GM18505 (cell line): ENCODE measurements around the gene TMEM255B.
"Not testable (repeated sequence)": the region's sequence is repeated elsewhere in the genome, so short reads cannot be mapped to it uniquely, and the experiment has no call there.

ENCODE experiments used
- ATAC-seq: cut with Tn5 transposase; IDR thresholded peaks from one replicate; pipeline ENCODE4 v1.9.1; 2021; ENCODE audit not compliant: unreplicated experiment
- POLR2A ChIP-seq: IDR thresholded peaks from 4 replicates; pipeline ENCODE4 v1.6.1; 2011; ENCODE audit warnings: borderline replicate concordance; ENCODE audit not compliant: insufficient read depth, insufficient read length; ENCODE audit errors: extremely low read depth

TMEM255B gene

DNA sequence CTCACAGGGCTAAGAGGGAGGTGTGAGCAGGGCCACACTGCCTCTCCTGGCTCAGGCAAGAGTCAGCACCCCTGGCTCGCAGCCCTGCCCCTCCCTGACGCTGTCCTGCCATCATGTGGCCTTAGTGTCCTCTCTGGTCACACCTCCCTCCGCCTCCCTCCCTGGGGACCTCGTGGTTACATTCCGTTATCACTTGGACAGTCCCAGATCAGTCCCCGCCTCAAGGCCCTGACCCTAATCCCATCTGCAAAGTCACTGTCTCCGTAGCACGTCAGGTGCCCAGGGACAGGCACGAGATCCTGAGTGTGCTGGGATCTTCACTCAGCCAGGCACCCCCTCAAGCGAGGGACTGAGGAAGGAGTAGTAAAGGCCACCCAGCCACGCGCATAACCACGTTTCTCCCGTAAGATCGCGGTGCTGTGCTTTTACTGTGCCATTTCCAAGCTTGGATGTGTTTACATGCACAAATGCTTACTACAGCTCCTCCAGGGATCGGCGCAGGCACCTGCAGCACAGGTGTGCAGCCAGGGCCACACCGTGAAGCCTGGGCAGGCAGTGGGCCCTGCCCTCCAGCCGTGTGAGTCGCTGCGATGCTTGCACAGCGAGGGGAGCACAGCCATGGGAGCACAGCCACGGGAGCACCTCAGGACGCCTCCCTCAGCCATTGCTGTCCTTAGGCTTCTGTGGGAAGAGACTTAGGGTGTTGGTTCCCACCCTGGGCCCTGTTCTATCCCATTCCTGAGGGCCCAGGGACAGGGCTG lies 10.7 kb upstream of the TMEM255B start:
- ATAC-seq: no peak

DNA sequence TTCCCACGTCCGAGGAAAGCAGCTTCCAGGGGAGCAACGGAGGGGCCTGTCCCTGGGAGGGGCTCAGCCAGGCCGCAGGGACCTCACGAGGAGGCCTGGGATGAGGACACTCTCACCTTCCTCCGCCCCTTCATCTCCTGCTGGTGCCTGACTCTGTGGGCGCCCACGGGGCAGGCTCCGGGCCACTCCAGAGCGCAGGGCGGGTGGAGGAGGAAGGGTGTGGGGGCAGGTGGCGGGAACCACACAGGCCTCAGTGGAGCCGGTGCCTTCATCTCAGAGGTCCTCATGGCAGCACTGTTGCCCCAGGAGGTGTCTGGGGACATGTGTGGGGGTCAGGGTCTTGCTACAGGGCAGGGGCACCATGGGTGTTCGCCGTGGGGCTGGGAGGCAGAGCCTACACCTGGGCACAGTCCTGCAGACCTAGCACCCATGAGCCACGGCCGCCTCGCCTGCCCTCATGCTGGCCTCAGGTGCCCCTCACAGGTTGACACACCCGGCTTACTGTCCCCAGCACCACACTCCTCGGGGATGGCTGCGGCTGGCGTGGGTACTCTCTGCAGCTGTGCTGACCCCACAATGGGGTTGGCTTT lies 10.1 kb upstream of the TMEM255B start:
- TF ChIP-seq POLR2A: no peak
- ATAC-seq: no peak

More for the DNA sequence above, 10.7 kb upstream of the TMEM255B start:
- TF ChIP-seq POLR2A: no peak

DNA sequence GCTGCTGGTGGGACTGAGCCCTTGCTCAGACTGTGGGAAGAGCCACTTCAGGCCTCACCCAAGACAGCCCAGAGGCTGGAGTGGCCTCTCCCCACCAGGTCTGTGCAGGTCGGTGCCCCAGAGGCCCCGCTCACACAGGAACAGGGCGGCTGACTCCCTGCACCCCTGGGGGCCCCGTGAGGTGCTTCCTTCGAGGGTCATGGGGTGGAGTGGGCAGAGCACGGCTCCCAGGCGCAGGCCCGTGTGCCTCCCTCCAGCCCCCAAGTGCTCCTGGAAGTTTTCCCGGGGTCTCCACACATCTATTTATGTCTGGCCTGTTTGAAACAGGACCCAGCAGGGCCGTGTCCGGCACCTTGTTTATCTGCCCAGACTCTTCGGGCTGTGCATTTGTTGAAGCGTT lies 9.5 kb upstream of the TMEM255B start:
- TF ChIP-seq POLR2A: no peak
- no peak for ATAC-seq

DNA sequence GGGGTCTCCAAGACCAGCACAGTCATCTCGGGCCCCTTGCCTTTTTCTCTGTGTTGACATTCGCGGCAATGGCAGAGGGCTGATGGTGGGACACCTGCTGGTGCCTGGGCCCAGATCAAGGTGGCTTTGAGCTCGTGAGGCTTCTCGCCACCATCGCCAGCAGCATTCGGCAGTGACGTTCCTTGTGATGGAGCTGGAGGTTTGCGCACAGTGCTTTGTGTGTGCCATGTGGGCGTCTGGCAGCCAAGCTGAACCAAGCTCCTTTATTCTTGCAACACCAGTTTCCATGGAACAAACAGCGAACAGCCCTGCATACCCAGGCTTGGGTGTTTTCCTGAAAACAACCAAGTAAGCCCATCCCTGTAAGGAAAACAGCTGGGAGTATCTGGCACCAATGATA lies 9.1 kb upstream of the TMEM255B start:
- TF ChIP-seq POLR2A: no peak
- ATAC-seq: no peak

DNA sequence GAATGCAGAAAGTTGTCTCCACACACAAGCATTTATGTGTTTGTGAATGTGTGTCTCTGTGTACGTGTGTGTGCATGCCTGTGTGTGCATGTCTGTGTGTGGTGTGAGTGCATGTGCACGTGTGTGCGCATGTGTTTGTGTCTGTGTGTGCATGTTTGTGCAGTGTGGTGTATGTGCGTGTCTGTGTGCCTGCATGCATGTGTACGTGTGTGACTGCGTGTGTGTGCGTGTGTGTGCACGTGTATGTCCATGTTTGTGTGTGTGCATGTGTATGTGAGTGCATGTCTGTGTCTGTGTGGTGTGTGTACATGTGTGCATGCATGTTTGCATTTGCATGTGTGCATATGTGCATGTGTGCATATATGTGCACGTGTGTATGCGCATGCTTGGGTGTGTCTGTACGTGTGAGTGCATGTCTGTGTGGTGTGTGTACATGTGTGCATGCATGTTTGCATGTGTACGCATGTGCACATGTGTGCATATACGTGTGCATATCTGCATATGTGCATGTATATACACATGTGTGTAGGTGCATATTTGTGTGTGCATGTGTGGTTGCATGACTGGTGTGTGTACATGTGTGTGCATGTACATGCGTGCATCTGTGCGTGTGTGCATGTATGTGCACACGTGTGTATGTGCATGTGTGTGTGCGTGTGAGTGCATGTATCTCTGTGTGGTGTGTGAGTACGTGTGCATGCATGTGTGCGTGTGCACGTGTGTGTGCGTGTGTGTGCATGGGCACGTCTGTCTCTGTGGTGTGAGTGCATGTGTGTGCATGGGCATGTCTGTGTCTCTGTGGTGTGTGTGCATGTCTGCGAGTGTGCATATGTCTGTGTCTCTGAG lies 8.2 kb upstream of the TMEM255B start:
- no peak for ATAC-seq
- TF ChIP-seq POLR2A: no peak

DNA sequence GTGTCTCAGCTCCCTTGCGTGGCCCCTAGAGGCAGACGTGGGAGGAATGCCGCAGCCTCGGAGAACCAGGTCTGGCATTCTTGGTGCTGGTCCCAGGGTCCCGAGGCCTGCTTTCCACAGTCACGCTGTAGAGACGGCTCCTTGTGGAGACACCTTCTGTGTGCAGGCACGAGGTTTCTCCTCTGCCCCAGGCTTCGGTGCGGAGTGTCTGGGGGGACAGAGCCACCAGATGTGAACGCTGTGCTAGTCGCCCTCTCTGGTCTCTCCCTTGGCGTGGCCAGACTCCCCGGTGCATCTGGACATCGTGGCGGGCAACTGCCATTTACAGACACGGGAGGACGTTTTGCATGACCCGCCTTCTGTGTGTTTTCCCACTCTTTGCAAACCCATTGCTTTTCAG lies 7.5 kb upstream of the TMEM255B start:
- ATAC-seq: no peak
- no peak for TF ChIP-seq POLR2A

DNA sequence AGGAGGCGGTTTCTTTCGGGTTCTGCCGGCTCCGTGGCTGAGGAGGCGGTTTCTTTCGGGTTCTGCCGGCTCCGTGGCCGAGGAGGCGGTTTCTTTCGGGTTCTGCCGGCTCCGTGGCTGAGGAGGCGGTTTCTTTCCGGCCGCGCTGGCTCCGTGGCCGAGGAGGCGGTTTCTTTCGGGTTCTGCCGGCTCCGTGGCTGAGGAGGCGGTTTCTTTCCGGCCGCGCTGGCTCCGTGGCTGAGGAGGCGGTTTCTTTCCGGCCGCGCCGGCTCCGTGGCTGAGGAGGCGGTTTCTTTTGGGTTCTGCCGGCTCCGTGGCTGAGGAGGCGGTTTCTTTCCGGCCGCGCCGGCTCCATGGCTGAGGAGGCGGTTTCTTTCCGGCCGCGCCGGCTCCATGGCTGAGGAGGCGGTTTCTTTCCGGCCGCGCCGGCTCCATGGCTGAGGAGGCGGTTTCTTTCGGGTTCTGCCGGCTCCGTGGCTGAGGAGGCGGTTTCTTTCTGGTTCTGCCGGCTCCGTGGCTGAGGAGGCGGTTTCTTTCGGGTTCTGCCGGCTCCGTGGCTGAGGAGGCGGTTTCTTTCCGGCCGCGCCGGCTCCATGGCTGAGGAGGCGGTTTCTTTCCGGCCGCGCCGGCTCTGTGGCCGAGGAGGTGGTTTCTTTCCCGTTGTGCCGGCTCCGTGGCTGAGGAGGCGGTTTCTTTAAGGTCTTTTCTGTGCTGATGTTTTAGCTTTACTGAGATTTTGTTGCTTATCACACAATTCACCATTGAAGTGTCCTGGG lies 6.6 kb upstream of the TMEM255B start:
- ATAC-seq: not testable (repeated sequence)

DNA sequence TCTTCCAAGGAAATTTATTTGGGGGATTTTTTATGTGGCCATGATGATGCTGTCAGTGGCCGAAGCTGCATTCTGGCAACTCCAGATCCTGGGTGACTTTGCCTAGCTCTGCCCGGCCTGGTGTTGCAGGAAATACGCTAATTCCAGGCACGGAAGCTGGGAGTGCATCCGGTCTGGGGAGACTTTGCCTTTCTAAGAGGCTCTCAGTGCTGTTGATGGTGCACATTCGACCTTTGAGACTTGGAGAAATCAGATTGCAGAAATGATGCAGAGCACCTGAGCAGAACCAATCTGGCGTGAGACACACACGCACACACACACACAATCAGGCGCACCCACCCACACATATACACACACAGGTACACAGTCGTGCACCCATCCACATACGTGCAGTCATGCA lies 5.9 kb upstream of the TMEM255B start:
- no peak for TF ChIP-seq POLR2A
- ATAC-seq: no peak

DNA sequence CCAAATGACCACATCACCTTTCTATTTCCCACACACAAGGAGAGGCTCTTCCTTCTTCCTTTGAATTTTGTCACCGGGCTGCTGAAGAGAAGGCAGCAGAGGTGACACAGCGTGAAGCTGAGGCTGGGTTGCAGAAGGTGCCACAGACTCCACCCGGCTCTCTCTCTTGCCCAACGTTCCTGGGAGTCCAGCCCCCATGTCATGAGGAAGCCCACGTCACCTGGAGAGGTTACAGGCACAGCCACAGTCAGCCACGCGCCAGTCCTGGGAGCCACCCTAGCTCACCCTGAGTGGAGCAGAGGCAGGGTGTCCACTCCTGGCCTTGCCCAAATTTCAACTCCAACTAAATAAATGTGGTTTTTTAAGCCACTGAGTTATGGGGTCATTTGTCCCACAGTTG lies 4.8 kb upstream of the TMEM255B start:
- no peak for ATAC-seq

DNA sequence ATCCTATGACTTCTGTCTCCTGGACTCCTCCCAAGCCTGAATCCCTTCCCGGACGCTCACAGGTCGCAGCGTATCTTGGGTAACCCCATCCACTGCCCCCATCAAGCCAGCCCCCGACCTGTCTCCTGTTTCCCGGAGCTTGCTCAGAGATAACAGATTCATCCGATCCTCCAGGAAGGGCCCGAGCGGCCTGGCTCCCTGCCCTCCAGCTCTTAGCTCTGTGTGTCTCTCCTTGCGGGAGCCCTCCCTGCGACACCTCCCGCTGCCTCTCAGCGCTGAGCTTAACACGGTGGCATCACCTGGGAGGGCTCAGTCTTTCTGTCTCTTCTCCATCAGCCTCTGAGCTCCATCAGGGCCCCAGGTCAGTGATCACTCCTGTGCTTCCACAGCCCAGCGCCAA lies 4.3 kb upstream of the TMEM255B start:
- no peak for ATAC-seq

More for the DNA sequence above, 4.8 kb upstream of the TMEM255B start:
- TF ChIP-seq POLR2A: no peak

DNA sequence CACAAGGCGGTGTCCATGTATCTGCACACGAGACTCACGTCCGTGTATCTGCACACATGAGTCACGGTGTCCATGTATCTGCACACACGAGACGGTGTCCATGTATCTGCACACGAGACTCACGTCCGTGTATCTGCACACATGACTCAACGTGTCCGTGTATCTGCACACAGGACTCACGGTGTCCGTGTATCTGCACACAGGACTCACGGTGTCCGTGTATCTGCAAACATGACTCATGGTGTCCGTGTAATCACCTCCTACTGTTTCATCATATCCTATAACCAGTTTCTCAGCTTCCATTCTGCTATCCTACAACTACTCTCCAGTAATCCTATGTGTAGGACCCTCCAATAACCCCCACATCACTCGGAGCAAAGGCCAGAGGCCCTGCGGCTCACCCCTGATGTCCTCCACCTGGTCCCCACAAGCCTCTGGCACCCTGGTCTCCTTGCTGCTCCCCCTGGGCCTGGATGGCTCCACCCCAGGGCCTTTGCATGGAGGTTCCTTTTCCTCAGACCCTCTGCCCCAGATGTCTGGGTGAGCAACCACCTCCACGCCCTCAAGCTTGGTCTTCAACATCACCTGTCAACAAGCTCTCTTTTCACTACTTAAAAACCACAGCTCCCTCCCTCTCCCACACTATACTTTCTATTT lies 2.5 kb upstream of the TMEM255B start:
- no peak for ATAC-seq
- no peak for TF ChIP-seq POLR2A

More for the DNA sequence above, 4.3 kb upstream of the TMEM255B start:
- no peak for TF ChIP-seq POLR2A

DNA sequence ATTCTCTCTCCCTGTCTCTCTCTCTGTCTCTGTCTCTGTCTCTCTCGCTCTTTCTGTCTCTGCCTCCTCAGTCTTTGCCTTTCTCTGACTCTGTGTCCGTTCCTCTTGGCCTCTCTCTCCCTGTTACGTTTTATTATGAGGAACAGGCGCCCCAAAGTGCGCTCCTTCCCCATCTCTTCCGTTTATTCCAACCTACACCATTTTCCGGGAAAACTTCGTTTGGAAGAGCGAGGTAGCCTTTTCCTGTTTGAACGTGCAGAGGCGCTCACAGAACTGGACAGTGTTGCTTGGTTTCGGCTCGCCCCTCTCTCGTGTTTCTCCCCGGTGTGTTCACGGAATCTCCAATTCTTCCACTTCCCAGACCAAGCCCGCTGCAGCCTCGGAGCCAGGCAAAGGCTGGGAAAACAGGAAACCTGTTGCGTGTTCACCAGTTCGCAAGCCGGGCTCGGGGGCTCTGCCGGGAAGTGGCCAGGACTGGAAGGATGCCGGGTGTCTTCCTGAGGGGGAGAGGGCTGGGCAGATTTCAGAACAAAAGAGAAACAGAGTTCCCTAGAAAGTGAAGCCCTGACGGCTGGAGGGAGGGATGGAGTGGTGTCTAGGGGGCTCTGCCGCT lies 605 bp downstream of the TMEM255B start:
- TF ChIP-seq POLR2A: no peak
- ATAC-seq: no peak
